Thyroid gland (tissue), 4 donors: ENCODE data around the gene TFRC. TPM values are rescaled to one million over a fixed set of nuclear protein-coding genes. Genes with fewer than 3 reads are reported as not detected.
"Not testable (repeated sequence)": the region's sequence is repeated elsewhere in the genome, so short reads cannot be mapped to it uniquely, and the experiment has no call there.

Experiments used
- DNase-seq, 2 donors: peaks; one replicate each; pipeline ENCODE4 v3.0.0-alpha.2; 2019
- H3K27ac ChIP-seq, 3 donors: fragments of 200-600 bp; sonication (generic); 1 replicate in 2 of 3; 2 replicates in 1 of 3; pipeline ENCODE4 v1.5.1; 2016 to 2019; ENCODE audit warnings: mild to moderate bottlenecking in 1 of 3, moderate library complexity in 1 of 3
- H3K27me3 ChIP-seq: fragments of 200-600 bp; sonication (generic); one replicate; pipeline ENCODE4 v1.5.1; 2019
- H3K36me3 ChIP-seq, 2 donors: fragments of 200-600 bp; sonication (generic); one replicate each; pipeline ENCODE4 v1.5.1; 2016 to 2019
- H3K4me1 ChIP-seq, 2 donors: fragments of 200-600 bp; sonication (generic); one replicate each; pipeline ENCODE4 v1.5.1; 2017 to 2019
- H3K4me3 ChIP-seq, 3 donors: fragments of 200-600 bp; sonication (generic); replicated peaks in 1 of 3; 1 replicate in 2 of 3; 2 replicates in 1 of 3; pipeline ENCODE4 v1.5.1; 2016; ENCODE audit warnings: mild to moderate bottlenecking in 1 of 3
- H3K9me3 ChIP-seq: fragments of 200-600 bp; sonication (generic); one replicate; pipeline ENCODE4 v1.5.1; 2017
- POLR2A ChIP-seq, 2 donors: fragments of 450-650 bp; IDR thresholded peaks; one replicate each; pipeline ENCODE4 v1.6.1; 2017; ENCODE audit warnings: antibody characterized with exemption in 2 of 2, mild to moderate bottlenecking in 2 of 2, moderate library complexity in 1 of 2
- WGBS, 2 donors: methylation state at CpG; one replicate each; pipeline ENCODE4 v1.1.5; 2017; 5-methylcytosine and 5-hydroxymethylcytosine counted together
- intact Hi-C: fragments of 100-400 bp; cut with DNase I; formaldehyde crosslinking; loops from one replicate; pipeline ENCODE4 v1.15.1; 2023
- total RNA-seq, 4 donors: library from RNA; depleted of rRNA; stranded (reverse); fragments of >200 nt; gene quantifications; one replicate each; pipeline ENCODE4 v1.2.3, GENCODE V29; 2016
- TF ChIP-seq, protein P1 (sequence below), 6 experiments: fragments of 200-600 bp in 3 of 6; fragments of 450-650 bp in 3 of 6; sonication (generic) in 3 of 6; IDR thresholded peaks; one replicate each; pipeline ENCODE4 v1.5.1; 2016 to 2019; ENCODE audit warnings: antibody characterized with exemption in 6 of 6, mild to moderate bottlenecking in 2 of 6, inconsistent platforms in 1 of 6, moderate library complexity in 1 of 6

TFRC gene
- total RNA-seq, 4 donors from 2014 or later: 40.7 to 115 (median 69.8) TPM

DNA sequence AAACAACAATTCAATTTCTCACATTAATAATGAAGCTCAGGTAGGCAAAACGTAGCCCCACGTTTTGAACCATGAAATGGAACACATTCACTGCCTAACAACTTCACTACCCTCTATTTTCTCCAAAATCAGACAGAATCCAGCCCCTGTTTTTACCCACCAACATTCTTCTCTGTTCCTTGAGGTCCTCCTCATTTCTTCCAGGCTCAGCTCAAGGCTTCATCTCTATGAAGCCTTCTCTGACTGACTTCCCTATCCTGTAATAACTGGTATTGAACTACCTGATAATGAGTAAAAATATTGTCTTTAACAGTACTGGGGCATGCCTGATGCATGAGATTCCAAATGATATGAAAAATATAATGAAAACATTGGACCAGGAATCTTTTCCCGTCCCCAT lies 2.2 kb downstream of the TFRC start:
- peaks cover 0 to 6% of the 10 kb centered on the region in 2 donors for H3K36me3 ChIP-seq
- no peak overlapping the region for H3K4me3 ChIP-seq
- H3K9me3 ChIP-seq: no peaks in the 10 kb centered on the region
- DNase-seq: no peak
- WGBS, 2 donors: 80 to 91% methylated on average over 3 of the region's 3 CpGs
- no peak overlapping the region for H3K27ac ChIP-seq
- no peak for TF ChIP-seq POLR2A (IDR thresholded peaks at IDR 0.05)
- TF ChIP-seq, protein P1, sequence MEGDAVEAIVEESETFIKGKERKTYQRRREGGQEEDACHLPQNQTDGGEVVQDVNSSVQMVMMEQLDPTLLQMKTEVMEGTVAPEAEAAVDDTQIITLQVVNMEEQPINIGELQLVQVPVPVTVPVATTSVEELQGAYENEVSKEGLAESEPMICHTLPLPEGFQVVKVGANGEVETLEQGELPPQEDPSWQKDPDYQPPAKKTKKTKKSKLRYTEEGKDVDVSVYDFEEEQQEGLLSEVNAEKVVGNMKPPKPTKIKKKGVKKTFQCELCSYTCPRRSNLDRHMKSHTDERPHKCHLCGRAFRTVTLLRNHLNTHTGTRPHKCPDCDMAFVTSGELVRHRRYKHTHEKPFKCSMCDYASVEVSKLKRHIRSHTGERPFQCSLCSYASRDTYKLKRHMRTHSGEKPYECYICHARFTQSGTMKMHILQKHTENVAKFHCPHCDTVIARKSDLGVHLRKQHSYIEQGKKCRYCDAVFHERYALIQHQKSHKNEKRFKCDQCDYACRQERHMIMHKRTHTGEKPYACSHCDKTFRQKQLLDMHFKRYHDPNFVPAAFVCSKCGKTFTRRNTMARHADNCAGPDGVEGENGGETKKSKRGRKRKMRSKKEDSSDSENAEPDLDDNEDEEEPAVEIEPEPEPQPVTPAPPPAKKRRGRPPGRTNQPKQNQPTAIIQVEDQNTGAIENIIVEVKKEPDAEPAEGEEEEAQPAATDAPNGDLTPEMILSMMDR (IDR thresholded peaks at IDR 0.05): no peak
- H3K4me1 ChIP-seq: peaks cover 7 to 8% of the 10 kb centered on the region in 2 donors
- no peaks in the 10 kb centered on the region for H3K27me3 ChIP-seq
- intact Hi-C loops: no loop called here

DNA sequence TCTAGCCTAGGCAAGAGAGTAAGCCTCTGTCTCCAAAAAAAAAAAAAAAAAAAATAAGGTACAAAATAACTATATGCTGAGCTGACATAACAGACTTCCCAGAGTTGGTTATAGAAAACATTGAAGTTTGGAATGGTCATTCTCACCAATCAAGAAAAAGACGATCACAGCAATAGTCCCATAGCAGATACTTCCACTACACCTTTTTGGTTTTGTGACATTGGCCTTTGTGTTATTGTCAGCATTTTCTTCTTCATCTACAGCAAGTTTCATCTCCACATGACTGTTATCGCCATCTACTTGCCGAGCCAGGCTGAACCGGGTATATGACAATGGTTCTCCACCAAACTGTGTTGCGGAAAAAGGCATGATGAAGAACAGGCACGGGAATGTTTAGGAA lies 6.9 kb downstream of the TFRC start:
- H3K4me3 ChIP-seq: no peak overlapping the region
- WGBS, 2 donors: 90 to 91% methylated on average over 6 of the region's 6 CpGs
- intact Hi-C loops: no loop called here
- DNase-seq: no peak
- H3K27ac ChIP-seq: no peak overlapping the region
- H3K9me3 ChIP-seq: no peaks in the 10 kb centered on the region
- H3K36me3 ChIP-seq: peaks cover 15 to 23% of the 10 kb centered on the region in 2 donors
- no peaks in the 10 kb centered on the region for H3K27me3 ChIP-seq
- H3K4me1 ChIP-seq: peaks cover 0 to 2% of the 10 kb centered on the region in 2 donors
- TF ChIP-seq, protein P1 (IDR thresholded peaks at IDR 0.05): no peak
- TF ChIP-seq POLR2A (IDR thresholded peaks at IDR 0.05): no peak

DNA sequence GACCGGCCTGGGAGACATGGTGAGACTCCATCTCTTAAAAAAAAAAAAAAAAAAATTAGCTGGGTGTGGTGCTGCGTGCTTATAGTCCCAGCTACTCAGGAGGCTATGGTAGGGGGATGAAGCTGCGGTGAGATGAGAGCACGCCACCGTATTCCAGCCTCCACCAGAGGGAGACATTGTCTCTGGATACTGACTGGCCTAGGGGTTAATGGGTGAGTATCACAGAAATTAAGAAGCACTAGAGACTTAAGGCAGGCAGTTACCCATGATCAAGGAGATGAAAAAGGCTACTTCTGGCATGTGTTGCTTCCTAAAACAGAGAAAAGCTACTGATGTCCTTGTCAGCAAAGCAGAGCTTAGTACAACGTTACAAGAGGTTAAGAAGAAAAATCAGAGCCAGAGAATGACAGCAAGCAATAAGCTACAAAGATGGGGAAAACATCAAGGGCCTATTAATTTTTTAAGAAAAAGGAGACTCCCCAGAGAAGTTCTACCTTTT lies 8.6 kb downstream of the TFRC start:
- intact Hi-C loops: loop anchor here (5.0 kb wide), 1 partner anchor 124 kb away; no protein-coding TSS in a partner anchor
- no peak overlapping the region for H3K27ac ChIP-seq
- H3K36me3 ChIP-seq: peaks cover 15 to 26% of the 10 kb centered on the region in 2 donors
- peak; percentile 47 to 61 for DNase-seq
- no peak overlapping the region for H3K4me3 ChIP-seq
- 36 to 41% methylated on average over 6 of the region's 6 CpGs for WGBS, 2 donors
- TF ChIP-seq POLR2A (IDR thresholded peaks at IDR 0.05): no peak
- TF ChIP-seq, protein P1 (IDR thresholded peaks at IDR 0.05): peak; percentile 31 to 89 (median 72)
- no peaks in the 10 kb centered on the region for H3K4me1 ChIP-seq
- H3K27me3 ChIP-seq: no peaks in the 10 kb centered on the region
- H3K9me3 ChIP-seq: no peaks in the 10 kb centered on the region

DNA sequence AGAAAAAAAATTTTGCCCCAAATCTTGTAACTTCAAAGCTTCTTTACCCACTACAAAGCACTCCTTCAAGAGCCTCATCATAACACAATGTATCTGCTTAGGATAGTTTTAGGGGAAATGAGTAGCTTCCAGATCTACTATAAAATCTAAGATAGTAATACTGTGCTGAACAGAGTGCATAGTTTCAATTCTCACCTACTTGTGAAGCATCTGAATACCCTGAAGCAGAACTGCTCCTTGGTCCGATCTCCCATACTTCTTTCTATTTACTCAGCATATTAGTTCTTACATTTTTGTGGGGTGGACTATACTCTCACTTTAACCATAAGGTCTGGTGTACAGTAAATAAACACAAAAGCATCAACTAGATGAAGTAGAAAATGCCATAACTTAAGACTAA lies 9.6 kb downstream of the TFRC start:
- DNase-seq: no peak
- no peaks in the 10 kb centered on the region for H3K9me3 ChIP-seq
- intact Hi-C loops: loop anchor here (5.0 kb wide), 1 partner anchor 125 kb away; no protein-coding TSS in a partner anchor
- no peaks in the 10 kb centered on the region for H3K4me1 ChIP-seq
- H3K27ac ChIP-seq: no peak overlapping the region
- WGBS, 2 donors: 94 to 98% methylated on average over 1 of the region's 1 CpG
- TF ChIP-seq, protein P1 (IDR thresholded peaks at IDR 0.05): no peak
- no peak for TF ChIP-seq POLR2A (IDR thresholded peaks at IDR 0.05)
- H3K4me3 ChIP-seq: no peak overlapping the region
- peaks cover 24 to 35% of the 10 kb centered on the region in 2 donors for H3K36me3 ChIP-seq
- H3K27me3 ChIP-seq: no peaks in the 10 kb centered on the region

GRCh38 chr3:196068812-196069211 lies 13.1 kb downstream of the TFRC start:
- H3K4me1 ChIP-seq, H3K27me3 ChIP-seq, H3K4me3 ChIP-seq, DNase-seq, H3K27ac ChIP-seq, H3K9me3 ChIP-seq, intact Hi-C loops: not testable (repeated sequence)
- peaks cover 54 to 55% of the 10 kb centered on the region in 2 donors for H3K36me3 ChIP-seq
- WGBS, 2 donors: 94 to 97% methylated on average over 4 of the region's 4 CpGs
